Activated CD4-positive, alpha-beta T cell treated with anti-CD3 and anti-CD28 coated beads for 36 hours (primary cell): ENCODE measurements around the gene DCHS1. TPM values are rescaled to one million over a fixed set of nuclear protein-coding genes. Genes with fewer than 3 reads are reported as not detected.

ENCODE experiments used
- total RNA-seq, 2 experiments: library from RNA; stranded (reverse); gene quantifications; one replicate each; pipeline ENCODE4 v1.2.3, GENCODE V29; 2021

The DCHS1 gene
- total RNA-seq, 2 experiments from 2014 or later: 0.78 to 0.91 TPM

Other genes with a start within 250 kb of the DCHS1 start
- 10 to 100 TPM; 43.2 to 49.8 TPM for gene APBB1, start 236.7 kb downstream of the DCHS1 start, total RNA-seq
- under 1 TPM; 0.16 to 0.33 TPM for gene HPX, start 214.8 kb downstream of the DCHS1 start, total RNA-seq
- 1 to 10 TPM; 3.8 to 4.2 TPM for gene TRIM3, start 181.9 kb downstream of the DCHS1 start, total RNA-seq
- 10 to 100 TPM; 36.7 to 40.3 TPM for gene ARFIP2, start 174.5 kb downstream of the DCHS1 start, total RNA-seq
- 10 to 100 TPM; 27.1 to 39.2 TPM for gene TIMM10B, start 174.3 kb downstream of the DCHS1 start, total RNA-seq
- gene DNHD1, start 158.5 kb downstream of the DCHS1 start, total RNA-seq: 10 to 100 TPM; 20.9 to 21.0 TPM
- gene RRP8, start 52.2 kb downstream of the DCHS1 start, total RNA-seq: 10 to 100 TPM; 34.4 to 35.0 TPM
- gene ILK, start 52.0 kb downstream of the DCHS1 start, total RNA-seq: 10 to 100 TPM; 85.6 to 89.0 TPM
- 100 to 1,000 TPM; 133 to 152 TPM for gene TAF10, start 43.6 kb downstream of the DCHS1 start, total RNA-seq
- 10 to 100 TPM; 38.1 to 47.9 TPM for gene TPP1, start 36.4 kb downstream of the DCHS1 start, total RNA-seq
- gene MRPL17, start 27.5 kb upstream of the DCHS1 start, total RNA-seq: 100 to 1,000 TPM; 118 to 156 TPM
- under 1 TPM; 0.14 to 0.26 TPM for gene OR2AG2, start 116.2 kb upstream of the DCHS1 start, total RNA-seq
- gene OR2AG1, start 127.2 kb upstream of the DCHS1 start, total RNA-seq: not detected
- gene OR6A2, start 143.9 kb upstream of the DCHS1 start, total RNA-seq: under 1 TPM; 0.14 to 0.25 TPM
- not detected for gene OR10A5, start 189.9 kb upstream of the DCHS1 start, total RNA-seq
- gene OR10A2, start 207.2 kb upstream of the DCHS1 start, total RNA-seq: not detected
- not detected for gene OR10A4, start 220.8 kb upstream of the DCHS1 start, total RNA-seq
- gene OR2D2, start 236.7 kb upstream of the DCHS1 start, total RNA-seq: under 1 TPM; 0.32 to 0.44 TPM